ENCODE results near the gene CDK2AP2.

Gene CDK2AP2

GRCh38 chr11:67495234-67496005 is 12.5 kb downstream of the CDK2AP2 start:
- no peak for TF ChIP-seq PATZ1 (CRISPR knock-in tag; IDR thresholded peaks at IDR 0.05; ENCODE audit: borderline replicate concordance)
- TF ChIP-seq CSDC2 (CRISPR knock-in tag; IDR thresholded peaks at IDR 0.05) = no peak
- no peak for TF ChIP-seq POU6F1 (CRISPR knock-in tag; IDR thresholded peaks at IDR 0.05; ENCODE audit: borderline replicate concordance, low read depth)
- TF ChIP-seq TSHZ2 (CRISPR knock-in tag; IDR thresholded peaks at IDR 0.05) = no peak
- TF ChIP-seq CREB5 (CRISPR knock-in tag; IDR thresholded peaks at IDR 0.05; ENCODE audit: low read depth) = no peak
- TF ChIP-seq CSRNP3 (CRISPR knock-in tag; IDR thresholded peaks at IDR 0.05) = no peak
- no peak for TF ChIP-seq ESRRG (CRISPR knock-in tag; IDR thresholded peaks at IDR 0.05)
- TF ChIP-seq TOX (CRISPR knock-in tag; IDR thresholded peaks at IDR 0.05; ENCODE audit: borderline replicate concordance) = no peak
- TF ChIP-seq ISL1 (CRISPR knock-in tag; IDR thresholded peaks at IDR 0.05) = no peak
- no peak for TF ChIP-seq SNAI2 (CRISPR knock-in tag; IDR thresholded peaks at IDR 0.05)
- TF ChIP-seq ZC3H10 (CRISPR knock-in tag; IDR thresholded peaks at IDR 0.05) = no peak
- no peak for TF ChIP-seq ARNTL (CRISPR knock-in tag; IDR thresholded peaks at IDR 0.05; ENCODE audit: borderline replicate concordance, low read depth)
- TF ChIP-seq TCF4 (CRISPR knock-in tag; IDR thresholded peaks at IDR 0.05; ENCODE audit: borderline replicate concordance) = no peak
- TF ChIP-seq ZNF565 (CRISPR knock-in tag; conservative IDR thresholded peaks at IDR 0.05; ENCODE audit: low read depth) = no peak
- no peak for TF ChIP-seq ZNF8 (CRISPR knock-in tag; IDR thresholded peaks at IDR 0.05)
- TF ChIP-seq BACH2 (CRISPR knock-in tag; IDR thresholded peaks at IDR 0.05; ENCODE audit: borderline replicate concordance) = no peak
- ATAC-seq = no peak

GRCh38 chr11:67494371-67495233 is 13.4 kb downstream of the CDK2AP2 start:
- ATAC-seq = no peak
- TF ChIP-seq ESRRG (CRISPR knock-in tag; IDR thresholded peaks at IDR 0.05) (no peak), TSHZ2 (CRISPR knock-in tag; IDR thresholded peaks at IDR 0.05) (no peak), ARNTL (CRISPR knock-in tag; IDR thresholded peaks at IDR 0.05; ENCODE audit: borderline replicate concordance, low read depth) (no peak), SNAI2 (CRISPR knock-in tag; IDR thresholded peaks at IDR 0.05) (no peak), ZNF8 (CRISPR knock-in tag; IDR thresholded peaks at IDR 0.05) (no peak), TOX (CRISPR knock-in tag; IDR thresholded peaks at IDR 0.05; ENCODE audit: borderline replicate concordance) (no peak), RARB (CRISPR knock-in tag; IDR thresholded peaks at IDR 0.05) (no peak), ZNF70 (CRISPR knock-in tag; IDR thresholded peaks at IDR 0.05) (no peak)

All from SK-N-SH treated with all-trans-retinoic acid at 6 μM for 48 hours (cell line).